B cell (primary cell): ENCODE measurements around the gene SHLD1. TPM values are rescaled to one million over a fixed set of nuclear protein-coding genes. Genes with fewer than 3 reads are reported as not detected.

Experiments used
- ATAC-seq: fragments of 200-7000 bp; cut with Tn5 transposase; one replicate; pipeline ENCODE4 v1.10.0; 2021; ENCODE audit warnings: low read depth, mild to moderate bottlenecking, moderate number of reproducible peaks, moderate library complexity
- CTCF ChIA-PET: fragments of 350-600 bp; sonication (Branson Sonifier 250); formaldehyde crosslinking; loops from one replicate; lab custom pipeline; 2021; ENCODE audit warnings: antibody characterized with exemption, inconsistent platforms; lab: Charles Lee
- POLR2A ChIA-PET: fragments of 350-600 bp; sonication (Branson Sonifier 250); formaldehyde crosslinking; loops from one replicate; lab custom pipeline; 2021; ENCODE audit warnings: antibody characterized with exemption; lab: Charles Lee
- DNase-seq: peaks from one replicate; pipeline ENCODE4 v3.0.0; 2013
- H2AFZ ChIP-seq: 2 replicates; pipeline ENCODE4 v1.6.1; 2012; ENCODE audit warnings: mild to moderate bottlenecking, low read depth, low read length; ENCODE audit not compliant: insufficient read depth, poor library complexity, severe bottlenecking
- H3K27ac ChIP-seq, 2 donors: 1 replicate in 1 of 2; 2 replicates in 1 of 2; pipeline ENCODE4 v1.5.1; 2012 to 2013; ENCODE audit warnings: low read length in 2 of 2, mild to moderate bottlenecking in 2 of 2, moderate library complexity in 1 of 2
- H3K27me3 ChIP-seq, 4 experiments: fragments of 200-600 bp in 1 of 4; sonication (generic) in 1 of 4; replicated peaks in 1 of 4; 1 replicate in 2 of 4; 2 replicates in 2 of 4; pipeline versions ENCODE4 v1.6.1 to v1.7.0; 2013 to 2016; ENCODE audit warnings: low read length in 3 of 4, mild to moderate bottlenecking in 2 of 4, mixed read lengths in 1 of 4, moderate library complexity in 1 of 4; ENCODE audit not compliant: insufficient read depth in 4 of 4, control insufficient read depth in 3 of 4; ENCODE audit errors: control extremely low read depth in 1 of 4
- H3K36me3 ChIP-seq, 2 experiments: replicated peaks in 1 of 2; 1 replicate in 1 of 2; 2 replicates in 1 of 2; pipeline versions ENCODE4 v1.6.1 to v1.7.1; 2013; ENCODE audit warnings: low read length in 1 of 2; ENCODE audit not compliant: insufficient read depth in 2 of 2, control insufficient read depth in 1 of 2; ENCODE audit errors: control extremely low read depth in 1 of 2, extremely low read depth in 1 of 2
- H3K4me1 ChIP-seq, 2 donors: fragments of 200-600 bp in 1 of 2; sonication (generic) in 1 of 2; 1 replicate in 1 of 2; 2 replicates in 1 of 2; pipeline versions ENCODE4 v1.5.1 to v1.6.1; 2013 to 2017; ENCODE audit warnings: low read length in 2 of 2; ENCODE audit not compliant: control insufficient read depth in 2 of 2, insufficient read depth in 2 of 2
- H3K4me2 ChIP-seq: replicated peaks from 2 replicates; pipeline ENCODE3; 2012; ENCODE audit warnings: mild to moderate bottlenecking, low read depth, low read length; ENCODE audit not compliant: poor library complexity, severe bottlenecking
- H3K4me3 ChIP-seq, 5 experiments: fragments of 200-600 bp in 1 of 5; sonication (generic) in 1 of 5; 1 replicate in 3 of 5; 2 replicates in 2 of 5; pipeline versions ENCODE4 v1.5.1 to v1.7.0; 2011 to 2016; ENCODE audit warnings: low read length in 4 of 5, mild to moderate bottlenecking in 4 of 5, low read depth in 2 of 5, control low read depth in 1 of 5, moderate library complexity in 1 of 5; ENCODE audit not compliant: insufficient read depth in 1 of 5; ENCODE audit errors: control extremely low read depth in 1 of 5, extremely low read depth in 1 of 5
- H3K79me2 ChIP-seq: fragments of 200-600 bp; sonication (generic); one replicate; pipeline ENCODE4 v1.6.0; 2016; ENCODE audit warnings: low read length; ENCODE audit not compliant: control insufficient read depth, insufficient read depth
- H3K9ac ChIP-seq: fragments of 200-600 bp; sonication (generic); 2 replicates; pipeline ENCODE4 v1.6.1; 2017; ENCODE audit warnings: mild to moderate bottlenecking, low read length, moderate library complexity
- H3K9me3 ChIP-seq, 3 donors: one replicate each; pipeline versions ENCODE4 v1.6.1 to v1.7.1; 2013; ENCODE audit warnings: low read length in 2 of 3; ENCODE audit not compliant: control insufficient read depth in 2 of 3, insufficient read depth in 1 of 3; ENCODE audit errors: control extremely low read depth in 1 of 3
- H4K20me1 ChIP-seq: 2 replicates; pipeline ENCODE4 v1.6.0; 2012; ENCODE audit warnings: mild to moderate bottlenecking, low read length; ENCODE audit not compliant: insufficient read depth, control insufficient read depth, poor library complexity, severe bottlenecking
- H3K27ac Mint-ChIP-seq: one replicate; pipeline ENCODE4 v1.8.0; 2021; ENCODE audit warnings: mixed read lengths
- H3K27me3 Mint-ChIP-seq: one replicate; pipeline ENCODE4 v1.8.0; 2021; ENCODE audit warnings: mixed read lengths
- H3K4me1 Mint-ChIP-seq: one replicate; pipeline ENCODE4 v1.8.0; 2021; ENCODE audit warnings: mixed read lengths
- H3K4me3 Mint-ChIP-seq: one replicate; pipeline ENCODE4 v1.8.0; 2021; ENCODE audit warnings: mixed read lengths
- H3K9me3 Mint-ChIP-seq: one replicate; pipeline ENCODE4 v1.8.0; 2022; ENCODE audit warnings: mixed read lengths; ENCODE audit not compliant: insufficient read depth
- EZH2 ChIP-seq: IDR thresholded peaks from 2 replicates; pipeline ENCODE4 v1.6.1; 2012; ENCODE audit warnings: borderline replicate concordance, low read depth, mild to moderate bottlenecking, moderate library complexity, low read length; ENCODE audit not compliant: insufficient read depth, poor library complexity, severe bottlenecking
- WGBS: methylation state at CpG from one replicate; pipeline ENCODE4 v1.1.5; 2013; ENCODE audit warnings: missing lambda C conversion rate; ENCODE audit not compliant: insufficient coverage; 5-methylcytosine and 5-hydroxymethylcytosine counted together
- intact Hi-C: fragments of 100-400 bp; cut with micrococcal nuclease; formaldehyde crosslinking; loops from one replicate; pipeline ENCODE4 v1.10.0; 2022
- polyA plus RNA-seq: library from polyadenylated mRNA; depleted of rRNA; stranded (reverse); fragments of >200 nt; gene quantifications from 2 replicates; pipeline ENCODE4 v1.2.3, GENCODE V29; 2012
- total RNA-seq, 2 donors: library from RNA; stranded (reverse); fragments of 120-200 nt in 1 of 2; gene quantifications; 1 replicate in 1 of 2; 2 replicates in 1 of 2; pipeline versions ENCODE4 v1.2.3 to v1.2.4, GENCODE V29; 2013 to 2022
- TF ChIP-seq, protein P1 (sequence below): fragments of 200-600 bp; IDR thresholded peaks from one replicate; pipeline ENCODE4 v1.8.0; 2022; ENCODE audit warnings: antibody characterized with exemption, mild to moderate bottlenecking

The SHLD1 gene
- total and polyA plus RNA-seq, 2 donors (not counting 1 experiment from before 2014, with no cell fraction given), result 15.4 to 18.5 TPM

- Mint-ChIP-seq H3K9me3 (no peaks in the 10 kb centered on the region), H3K27ac (no peak overlapping the region), H3K4me1 (peaks cover 22% of the 10 kb centered on the region), H3K27me3 (no peaks in the 10 kb centered on the region), H3K4me3 (no peak overlapping the region)
- Histone ChIP-seq H3K4me3 (no peak overlapping the region), H3K36me3 (no peaks in the 10 kb centered on the region), H3K4me2 (no peak overlapping the region), H3K79me2 (no peaks in the 10 kb centered on the region), H3K9ac (no peak overlapping the region), H3K27ac (no peak overlapping the region), H2AFZ (no peak overlapping the region), H4K20me1 (no peaks in the 10 kb centered on the region), H3K4me1 (no peaks in the 10 kb centered on the region), H3K27me3 (no peaks in the 10 kb centered on the region), H3K9me3 (no peaks in the 10 kb centered on the region)
- CTCF ChIA-PET, result interaction anchor here (0.7 kb wide), 1 partner anchor 284 kb away, joined by 3 read pairs; no protein-coding TSS in a partner anchor
- POLR2A ChIA-PET, result no interaction called here
- intact Hi-C loops, result no loop called here
- DNase-seq, result no peak
- TF ChIP-seq, protein P1, sequence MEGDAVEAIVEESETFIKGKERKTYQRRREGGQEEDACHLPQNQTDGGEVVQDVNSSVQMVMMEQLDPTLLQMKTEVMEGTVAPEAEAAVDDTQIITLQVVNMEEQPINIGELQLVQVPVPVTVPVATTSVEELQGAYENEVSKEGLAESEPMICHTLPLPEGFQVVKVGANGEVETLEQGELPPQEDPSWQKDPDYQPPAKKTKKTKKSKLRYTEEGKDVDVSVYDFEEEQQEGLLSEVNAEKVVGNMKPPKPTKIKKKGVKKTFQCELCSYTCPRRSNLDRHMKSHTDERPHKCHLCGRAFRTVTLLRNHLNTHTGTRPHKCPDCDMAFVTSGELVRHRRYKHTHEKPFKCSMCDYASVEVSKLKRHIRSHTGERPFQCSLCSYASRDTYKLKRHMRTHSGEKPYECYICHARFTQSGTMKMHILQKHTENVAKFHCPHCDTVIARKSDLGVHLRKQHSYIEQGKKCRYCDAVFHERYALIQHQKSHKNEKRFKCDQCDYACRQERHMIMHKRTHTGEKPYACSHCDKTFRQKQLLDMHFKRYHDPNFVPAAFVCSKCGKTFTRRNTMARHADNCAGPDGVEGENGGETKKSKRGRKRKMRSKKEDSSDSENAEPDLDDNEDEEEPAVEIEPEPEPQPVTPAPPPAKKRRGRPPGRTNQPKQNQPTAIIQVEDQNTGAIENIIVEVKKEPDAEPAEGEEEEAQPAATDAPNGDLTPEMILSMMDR, result no peak
- TF ChIP-seq EZH2, result no peak
- no CpG with 5 or more reads among the region's 1 CpG for WGBS
- ATAC-seq, result no peak
Observed at GRCh38 chr20:5841522-5841921, 91.3 kb downstream of the SHLD1 start.

GRCh38 chr20:5842465-5842864, 92.3 kb downstream of the SHLD1 start:
- no peaks in the 10 kb centered on the region for H3K27me3 Mint-ChIP-seq
- Histone ChIP-seq H3K27me3 (no peaks in the 10 kb centered on the region), H3K36me3 (no peaks in the 10 kb centered on the region), H3K4me3 (no peak overlapping the region), H3K4me1 (no peaks in the 10 kb centered on the region), H3K9me3 (no peaks in the 10 kb centered on the region), H2AFZ (no peak overlapping the region), H3K79me2 (no peaks in the 10 kb centered on the region), H3K4me2 (no peak overlapping the region), H4K20me1 (no peaks in the 10 kb centered on the region), H3K9ac (no peak overlapping the region), H3K27ac (no peak overlapping the region)
- no peak overlapping the region for H3K4me3 Mint-ChIP-seq
- ATAC-seq, result no peak
- ChIA-PET POLR2A (no interaction called here), CTCF (no interaction called here)
- TF ChIP-seq, protein P1, result no peak
- no peak for TF ChIP-seq EZH2
- no peak overlapping the region for H3K27ac Mint-ChIP-seq
- no CpG with 5 or more reads among the region's 2 CpGs for WGBS
- no peaks in the 10 kb centered on the region for H3K9me3 Mint-ChIP-seq
- H3K4me1 Mint-ChIP-seq, result peaks cover 21% of the 10 kb centered on the region
- no peak for DNase-seq
- intact Hi-C loops, result no loop called here
